ENCODE measurements around the gene KRCC1.

Gene KRCC1

GRCh38 chr2:88042476-88042875, 13.1 kb downstream of the KRCC1 start:
- Histone ChIP-seq H3K4me1 (ENCODE audit: control insufficient read depth, insufficient read depth, low read length, poor library complexity, severe bottlenecking) (peaks cover 25% of the 10 kb centered on the region), H3K9me3 (ENCODE audit: control insufficient read depth, low read length) (no peaks in the 10 kb centered on the region), H3K4me3 (ENCODE audit: extremely low read depth, insufficient read depth, low read length, poor library complexity, severe bottlenecking) (no peak overlapping the region), H3K36me3 (ENCODE audit: control insufficient read depth, insufficient read depth, low read length) (peaks cover 29% of the 10 kb centered on the region), H3K27ac (ENCODE audit: low read depth, low read length, severe bottlenecking) (no peak overlapping the region)
- WGBS, 2 experiments (ENCODE audit: insufficient coverage in 2 of 2) = 90 to 100% methylated on average over 2 to 5 of the region's 5 CpGs

GRCh38 chr2:88038263-88039105, 17.1 kb downstream of the KRCC1 start:
- 80 to 92% methylated on average over 1 to 2 of the region's 4 CpGs for WGBS, 2 experiments (ENCODE audit: insufficient coverage in 2 of 2)
- Histone ChIP-seq H3K9me3 (ENCODE audit: control insufficient read depth, low read length) (no peaks in the 10 kb centered on the region), H3K4me3 (ENCODE audit: extremely low read depth, insufficient read depth, low read length, poor library complexity, severe bottlenecking) (no peak overlapping the region), H3K27ac (ENCODE audit: low read depth, low read length, severe bottlenecking) (peak overlapping the region; percentile 89), H3K36me3 (ENCODE audit: control insufficient read depth, insufficient read depth, low read length) (peaks cover 14% of the 10 kb centered on the region), H3K4me1 (ENCODE audit: control insufficient read depth, insufficient read depth, low read length, poor library complexity, severe bottlenecking) (peaks cover 25% of the 10 kb centered on the region)

- H3K36me3 ChIP-seq (ENCODE audit: control insufficient read depth, insufficient read depth, low read length) = peaks cover 30% of the 10 kb centered on the region
- no peak overlapping the region for H3K27ac ChIP-seq (ENCODE audit: low read depth, low read length, severe bottlenecking)
Observed at GRCh38 chr2:88036606-88037005, 19.0 kb downstream of the KRCC1 start.

GRCh38 chr2:88036182-88036581, 19.4 kb downstream of the KRCC1 start:
- peaks cover 13% of the 10 kb centered on the region for H3K4me1 ChIP-seq (ENCODE audit: control insufficient read depth, insufficient read depth, low read length, poor library complexity, severe bottlenecking)
- 100% methylated on average over 1 of the region's 2 CpGs for WGBS, 2 experiments (ENCODE audit: insufficient coverage in 2 of 2)

More at GRCh38 chr2:88036606-88037005, 19.0 kb downstream of the KRCC1 start:
- H3K4me1 ChIP-seq (ENCODE audit: control insufficient read depth, insufficient read depth, low read length, poor library complexity, severe bottlenecking) = peaks cover 17% of the 10 kb centered on the region
- no peaks in the 10 kb centered on the region for H3K9me3 ChIP-seq (ENCODE audit: control insufficient read depth, low read length)
- no peak overlapping the region for H3K4me3 ChIP-seq (ENCODE audit: extremely low read depth, insufficient read depth, low read length, poor library complexity, severe bottlenecking)

GRCh38 chr2:88032070-88032702, 23.4 kb downstream of the KRCC1 start:
- 100% methylated on average over 2 of the region's 7 CpGs; no CpG with 5 or more reads in 1 of the 2 experiments for WGBS, 2 experiments (ENCODE audit: insufficient coverage in 2 of 2)
- Histone ChIP-seq H3K36me3 (ENCODE audit: control insufficient read depth, insufficient read depth, low read length) (peaks cover 55% of the 10 kb centered on the region), H3K4me1 (ENCODE audit: control insufficient read depth, insufficient read depth, low read length, poor library complexity, severe bottlenecking) (no peaks in the 10 kb centered on the region), H3K9me3 (ENCODE audit: control insufficient read depth, low read length) (no peaks in the 10 kb centered on the region), H3K4me3 (ENCODE audit: extremely low read depth, insufficient read depth, low read length, poor library complexity, severe bottlenecking) (no peak overlapping the region), H3K27ac (ENCODE audit: low read depth, low read length, severe bottlenecking) (no peak overlapping the region)

More at GRCh38 chr2:88036182-88036581, 19.4 kb downstream of the KRCC1 start:
- Histone ChIP-seq H3K4me3 (ENCODE audit: extremely low read depth, insufficient read depth, low read length, poor library complexity, severe bottlenecking) (no peak overlapping the region), H3K9me3 (ENCODE audit: control insufficient read depth, low read length) (no peaks in the 10 kb centered on the region), H3K27ac (ENCODE audit: low read depth, low read length, severe bottlenecking) (no peak overlapping the region), H3K36me3 (ENCODE audit: control insufficient read depth, insufficient read depth, low read length) (peaks cover 30% of the 10 kb centered on the region)

- Histone ChIP-seq H3K4me1 (ENCODE audit: control insufficient read depth, insufficient read depth, low read length, poor library complexity, severe bottlenecking) (no peaks in the 10 kb centered on the region), H3K4me3 (ENCODE audit: extremely low read depth, insufficient read depth, low read length, poor library complexity, severe bottlenecking) (no peak overlapping the region), H3K27ac (ENCODE audit: low read depth, low read length, severe bottlenecking) (no peak overlapping the region), H3K9me3 (ENCODE audit: control insufficient read depth, low read length) (no peaks in the 10 kb centered on the region), H3K36me3 (ENCODE audit: control insufficient read depth, insufficient read depth, low read length) (peaks cover 50% of the 10 kb centered on the region)
- WGBS, 2 experiments (ENCODE audit: insufficient coverage in 2 of 2) = 96 to 100% methylated on average over 2 to 3 of the region's 4 CpGs
Observed at GRCh38 chr2:88028931-88029330, 26.7 kb downstream of the KRCC1 start.

- WGBS, 2 experiments (ENCODE audit: insufficient coverage in 2 of 2) = 95 to 98% methylated on average over 7 to 8 of the region's 10 CpGs
- Histone ChIP-seq H3K27ac (ENCODE audit: low read depth, low read length, severe bottlenecking) (no peak overlapping the region), H3K4me3 (ENCODE audit: extremely low read depth, insufficient read depth, low read length, poor library complexity, severe bottlenecking) (no peak overlapping the region), H3K9me3 (ENCODE audit: control insufficient read depth, low read length) (no peaks in the 10 kb centered on the region), H3K4me1 (ENCODE audit: control insufficient read depth, insufficient read depth, low read length, poor library complexity, severe bottlenecking) (no peaks in the 10 kb centered on the region), H3K36me3 (ENCODE audit: control insufficient read depth, insufficient read depth, low read length) (peaks cover 41% of the 10 kb centered on the region)
Observed at GRCh38 chr2:88027697-88028389, 27.7 kb downstream of the KRCC1 start.

- H3K4me1 ChIP-seq (ENCODE audit: control insufficient read depth, insufficient read depth, low read length, poor library complexity, severe bottlenecking) = no peaks in the 10 kb centered on the region
- peaks cover 26% of the 10 kb centered on the region for H3K36me3 ChIP-seq (ENCODE audit: control insufficient read depth, insufficient read depth, low read length)
- no peak overlapping the region for H3K27ac ChIP-seq (ENCODE audit: low read depth, low read length, severe bottlenecking)
- no peaks in the 10 kb centered on the region for H3K9me3 ChIP-seq (ENCODE audit: control insufficient read depth, low read length)
- 50 to 81% methylated on average over 2 to 5 of the region's 6 CpGs for WGBS, 2 experiments (ENCODE audit: insufficient coverage in 2 of 2)
- no peak overlapping the region for H3K4me3 ChIP-seq (ENCODE audit: extremely low read depth, insufficient read depth, low read length, poor library complexity, severe bottlenecking)
Observed at GRCh38 chr2:88024509-88024908, 31.1 kb downstream of the KRCC1 start.

- H3K4me3 ChIP-seq (ENCODE audit: extremely low read depth, insufficient read depth, low read length, poor library complexity, severe bottlenecking) = no peak overlapping the region
- no peak overlapping the region for H3K27ac ChIP-seq (ENCODE audit: low read depth, low read length, severe bottlenecking)
- 97 to 100% methylated on average over 4 of the region's 5 CpGs for WGBS, 2 experiments (ENCODE audit: insufficient coverage in 2 of 2)
- peaks cover 8% of the 10 kb centered on the region for H3K36me3 ChIP-seq (ENCODE audit: control insufficient read depth, insufficient read depth, low read length)
- no peaks in the 10 kb centered on the region for H3K9me3 ChIP-seq (ENCODE audit: control insufficient read depth, low read length)
- peaks cover 1% of the 10 kb centered on the region for H3K4me1 ChIP-seq (ENCODE audit: control insufficient read depth, insufficient read depth, low read length, poor library complexity, severe bottlenecking)
Observed at GRCh38 chr2:88022669-88022921, 33.0 kb downstream of the KRCC1 start.

GRCh38 chr2:88019985-88020384, 35.6 kb downstream of the KRCC1 start:
- Histone ChIP-seq H3K9me3 (ENCODE audit: control insufficient read depth, low read length) (no peaks in the 10 kb centered on the region), H3K4me1 (ENCODE audit: control insufficient read depth, insufficient read depth, low read length, poor library complexity, severe bottlenecking) (peaks cover 6% of the 10 kb centered on the region), H3K36me3 (ENCODE audit: control insufficient read depth, insufficient read depth, low read length) (no peaks in the 10 kb centered on the region), H3K27ac (ENCODE audit: low read depth, low read length, severe bottlenecking) (no peak overlapping the region), H3K4me3 (ENCODE audit: extremely low read depth, insufficient read depth, low read length, poor library complexity, severe bottlenecking) (no peak overlapping the region)
- 81 to 100% methylated on average over 1 to 3 of the region's 3 CpGs for WGBS, 2 experiments (ENCODE audit: insufficient coverage in 2 of 2)

Measured in mesodermal cell (in vitro differentiated cells).